ENCODE measurements around the gene RNF213.

RNF213 gene

DNA sequence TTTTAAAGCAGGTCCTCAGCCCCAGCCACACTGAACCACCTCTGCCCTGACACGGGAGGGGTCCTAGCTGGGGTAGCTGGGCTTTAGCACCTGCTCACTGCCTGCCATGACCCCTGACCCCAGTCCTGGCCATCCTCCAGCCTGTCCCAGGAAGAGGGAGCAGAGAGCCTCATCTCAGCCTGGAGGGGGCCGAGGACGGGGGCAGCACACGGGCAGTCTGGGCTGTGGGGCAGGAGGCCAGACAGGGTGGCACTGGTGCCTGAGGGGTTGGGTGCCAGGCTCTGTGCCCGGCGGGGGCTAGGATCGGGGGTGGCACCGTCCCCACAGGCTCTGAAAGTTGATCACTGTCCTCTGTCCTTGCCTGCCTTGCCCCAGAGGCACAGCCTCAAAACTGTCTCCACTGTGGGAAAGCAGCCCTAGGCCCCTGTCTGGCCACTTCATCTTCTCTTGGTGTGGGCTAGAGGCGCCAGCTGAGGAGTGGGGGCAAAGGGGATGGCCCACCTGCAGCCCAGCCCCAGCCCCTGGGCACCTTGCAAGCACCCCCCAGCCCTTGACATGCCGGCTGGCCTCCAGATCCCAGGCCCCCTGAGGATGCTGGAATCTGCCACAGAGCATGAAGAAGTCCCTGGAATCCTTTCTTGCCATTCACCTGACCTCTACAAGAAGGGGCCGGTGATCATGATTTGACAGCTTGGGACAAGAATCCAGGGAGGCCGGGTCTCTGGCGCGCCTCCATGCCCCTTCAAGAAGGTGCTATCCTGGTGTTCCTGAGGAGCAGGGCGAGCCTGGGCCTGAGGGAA lies 170.0 kb downstream of the RNF213 start:
- TF ChIP-seq, protein P1, sequence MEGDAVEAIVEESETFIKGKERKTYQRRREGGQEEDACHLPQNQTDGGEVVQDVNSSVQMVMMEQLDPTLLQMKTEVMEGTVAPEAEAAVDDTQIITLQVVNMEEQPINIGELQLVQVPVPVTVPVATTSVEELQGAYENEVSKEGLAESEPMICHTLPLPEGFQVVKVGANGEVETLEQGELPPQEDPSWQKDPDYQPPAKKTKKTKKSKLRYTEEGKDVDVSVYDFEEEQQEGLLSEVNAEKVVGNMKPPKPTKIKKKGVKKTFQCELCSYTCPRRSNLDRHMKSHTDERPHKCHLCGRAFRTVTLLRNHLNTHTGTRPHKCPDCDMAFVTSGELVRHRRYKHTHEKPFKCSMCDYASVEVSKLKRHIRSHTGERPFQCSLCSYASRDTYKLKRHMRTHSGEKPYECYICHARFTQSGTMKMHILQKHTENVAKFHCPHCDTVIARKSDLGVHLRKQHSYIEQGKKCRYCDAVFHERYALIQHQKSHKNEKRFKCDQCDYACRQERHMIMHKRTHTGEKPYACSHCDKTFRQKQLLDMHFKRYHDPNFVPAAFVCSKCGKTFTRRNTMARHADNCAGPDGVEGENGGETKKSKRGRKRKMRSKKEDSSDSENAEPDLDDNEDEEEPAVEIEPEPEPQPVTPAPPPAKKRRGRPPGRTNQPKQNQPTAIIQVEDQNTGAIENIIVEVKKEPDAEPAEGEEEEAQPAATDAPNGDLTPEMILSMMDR (IDR thresholded peaks at IDR 0.05), result no peak

DNA sequence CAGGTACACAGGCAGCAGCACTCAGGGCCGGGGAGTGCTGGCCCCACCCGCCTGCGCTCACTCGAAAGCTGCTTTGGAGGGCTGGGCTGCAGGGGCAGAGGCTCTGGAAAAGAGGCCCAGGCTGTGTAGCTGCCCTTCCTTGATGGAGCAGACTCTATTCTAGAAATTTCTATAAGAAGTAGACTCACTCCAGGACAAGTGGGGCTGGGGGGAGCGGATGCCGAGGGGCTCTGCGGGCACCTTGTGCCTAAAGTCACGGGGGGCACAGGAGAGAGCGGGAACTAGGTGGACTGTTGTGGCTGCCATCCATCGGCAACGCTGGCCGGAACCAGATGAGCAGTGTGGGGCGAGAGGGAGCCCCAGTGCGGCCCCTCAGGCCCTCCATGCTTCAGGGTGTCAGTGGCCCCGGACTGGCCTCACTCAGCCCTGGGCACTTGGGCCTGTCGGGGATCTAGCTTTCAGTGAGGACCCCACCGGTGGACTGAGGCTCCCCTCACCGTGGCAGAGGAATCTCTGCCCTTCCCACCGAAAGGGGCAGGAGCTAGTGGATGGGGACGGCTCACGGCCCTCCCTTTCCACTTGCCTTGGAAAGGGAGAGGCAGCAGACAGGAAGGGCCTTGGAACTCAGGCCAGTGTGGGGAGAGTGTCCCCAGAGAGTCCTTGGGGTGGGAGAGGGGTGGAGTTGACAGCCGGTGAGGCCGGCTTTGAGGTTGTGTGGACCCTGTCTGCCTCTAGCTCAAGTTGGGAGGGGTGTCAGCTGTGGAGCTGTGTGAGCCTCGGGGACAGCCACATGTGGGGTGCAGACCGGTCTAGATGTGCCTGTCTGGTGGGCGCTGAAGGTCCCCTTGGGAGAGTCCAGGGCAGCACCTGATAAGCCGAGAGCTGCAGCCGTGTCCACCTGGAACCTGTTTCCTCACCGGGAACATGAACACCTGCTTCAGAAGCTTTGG lies 170.9 kb downstream of the RNF213 start:
- TF ChIP-seq, protein P1 (IDR thresholded peaks at IDR 0.05), result no peak

DNA sequence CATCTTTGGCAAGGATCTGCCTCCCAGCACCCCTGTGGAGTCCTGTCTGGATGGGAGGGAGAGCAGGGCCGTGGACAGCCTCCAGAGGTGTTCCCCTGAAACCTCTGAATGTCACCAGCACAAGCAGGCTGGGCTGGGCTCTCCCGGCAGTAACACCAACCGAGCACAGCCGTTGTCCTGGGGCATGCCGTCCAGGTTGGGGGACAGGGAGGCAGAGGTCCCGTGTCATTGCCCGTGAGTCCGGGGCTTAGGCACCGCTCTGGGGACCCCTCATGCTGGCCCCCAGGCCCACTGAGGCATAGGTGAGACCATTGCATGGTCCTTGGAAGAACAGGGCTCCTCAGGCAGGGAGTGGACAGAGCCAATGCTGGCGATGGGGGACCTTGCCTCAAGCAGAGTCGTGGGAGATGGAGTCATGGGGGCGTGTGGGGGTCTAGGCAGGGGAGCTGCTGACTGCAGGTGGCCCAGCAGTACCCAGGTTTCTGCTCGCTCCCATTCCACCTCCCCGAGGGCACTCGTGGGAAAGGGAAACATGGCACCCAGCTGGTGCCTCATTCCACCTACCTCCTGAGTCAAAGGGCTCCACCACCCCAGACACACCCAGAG lies 171.8 kb downstream of the RNF213 start:
- TF ChIP-seq, protein P1 (IDR thresholded peaks at IDR 0.05), result no peak

DNA sequence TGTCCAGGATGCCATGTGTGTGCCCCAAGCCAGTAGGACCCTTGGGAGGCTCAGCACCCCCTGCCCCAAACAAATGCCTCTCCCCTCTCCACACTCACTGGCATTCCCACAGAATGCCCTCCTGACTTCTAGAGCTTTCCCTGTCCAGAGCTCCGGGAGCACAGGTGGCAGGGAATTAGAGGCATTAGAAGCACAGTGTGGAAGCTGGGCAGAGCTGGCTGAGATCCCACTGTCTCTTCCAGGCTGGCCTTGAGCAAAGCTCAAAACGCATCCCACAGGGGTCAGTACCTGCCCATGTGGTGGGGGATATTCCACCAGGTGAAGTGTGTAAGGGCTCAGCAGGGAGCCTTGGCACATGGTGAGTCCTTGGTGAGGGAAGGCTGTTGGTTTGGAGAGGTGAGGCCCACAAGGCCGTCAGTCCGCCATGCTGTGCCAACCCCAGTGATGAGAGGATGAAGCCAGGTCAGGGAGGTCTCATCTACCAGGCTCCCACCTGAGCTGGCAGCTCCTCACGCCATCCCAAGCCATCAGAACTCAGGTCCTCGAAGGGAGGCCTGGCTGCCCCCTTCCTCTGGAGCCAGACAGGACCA lies 172.4 kb downstream of the RNF213 start:
- TF ChIP-seq, protein P1 (IDR thresholded peaks at IDR 0.05), result no peak

DNA sequence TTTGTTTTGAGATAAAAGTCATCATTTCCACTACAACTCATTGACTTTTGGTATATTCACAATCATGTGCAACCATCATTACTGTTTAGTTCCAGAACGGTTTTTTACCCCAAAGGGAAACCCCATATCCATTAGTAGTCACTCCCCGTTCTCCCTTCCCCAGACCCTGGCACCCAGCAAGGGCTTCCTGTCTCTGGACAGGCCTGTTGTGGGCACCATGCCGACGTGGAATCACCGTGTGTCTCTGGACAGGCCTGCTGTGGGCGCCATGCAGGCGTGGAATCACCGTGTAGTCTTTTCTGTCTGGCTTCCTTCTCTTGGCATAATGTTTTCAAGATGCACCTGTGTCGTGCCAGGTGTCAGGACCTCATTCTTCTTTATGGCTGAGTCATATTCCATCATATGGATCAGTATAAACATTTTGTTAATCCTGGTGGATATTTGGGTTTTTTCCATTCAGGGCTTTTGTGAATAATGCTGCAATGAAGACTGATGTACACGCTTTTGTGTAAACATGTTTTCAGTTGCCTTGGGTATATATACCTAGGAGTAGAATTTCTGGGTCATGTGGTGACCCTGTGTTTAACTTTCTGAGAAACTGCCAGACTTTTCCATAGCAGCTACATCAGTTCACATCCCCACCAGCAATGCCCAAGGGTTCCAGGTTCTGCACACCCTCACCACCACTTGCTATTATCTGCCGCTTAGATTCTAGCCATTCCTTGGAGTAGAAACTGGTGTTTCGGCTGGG lies 173.4 kb downstream of the RNF213 start:
- TF ChIP-seq, protein P1 (IDR thresholded peaks at IDR 0.05), result no peak

DNA sequence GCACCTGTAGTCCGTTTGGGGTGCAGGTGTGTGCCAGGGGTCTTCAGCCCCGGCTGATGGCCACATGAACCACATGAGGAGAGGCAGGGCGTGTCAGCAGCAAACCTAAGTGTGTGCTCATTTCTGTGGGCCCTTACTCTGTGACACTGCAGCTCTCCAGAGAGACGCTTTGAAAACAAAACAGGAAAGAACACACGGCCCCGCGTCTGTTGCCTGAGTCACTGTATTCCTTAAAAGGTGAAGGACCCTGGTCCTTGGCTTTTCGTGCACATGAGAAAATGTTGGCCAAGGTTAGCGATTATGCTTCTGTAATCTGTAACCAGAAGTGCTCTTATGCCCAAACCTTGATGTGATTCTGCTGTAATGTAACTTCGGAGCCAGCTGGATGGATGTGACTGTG lies 176.9 kb downstream of the RNF213 start:
- TF ChIP-seq, protein P1 (IDR thresholded peaks at IDR 0.05), result no peak
